Right atrium auricular region (tissue), 2 donors: ENCODE measurements around the gene MSX2. TPM values are rescaled to one million over a fixed set of nuclear protein-coding genes. Genes with fewer than 3 reads are reported as not detected.

ENCODE experiments used
- DNase-seq: peaks from one replicate; pipeline ENCODE4 v3.0.0-alpha.2; 2019; ENCODE audit warnings: low spot score
- H3K27ac ChIP-seq, 2 donors: fragments of 200-600 bp; sonication (generic); 1 replicate in 1 of 2; 2 replicates in 1 of 2; pipeline ENCODE4 v1.5.1; 2016 to 2019
- H3K27me3 ChIP-seq, 2 donors: fragments of 200-600 bp; sonication (generic); one replicate each; pipeline versions ENCODE4 v1.5.1 to v1.6.0; 2017 to 2019
- H3K36me3 ChIP-seq: fragments of 200-600 bp; sonication (generic); one replicate; pipeline ENCODE4 v1.5.1; 2016
- H3K4me1 ChIP-seq, 2 donors: fragments of 200-600 bp; sonication (generic); one replicate each; pipeline versions ENCODE4 v1.5.1 to v1.6.0; 2017 to 2019
- H3K4me3 ChIP-seq, 2 donors: fragments of 200-600 bp; sonication (generic); 1 replicate in 1 of 2; 2 replicates in 1 of 2; pipeline ENCODE4 v1.5.1; 2017 to 2019; ENCODE audit warnings: mild to moderate bottlenecking in 1 of 2, moderate library complexity in 1 of 2
- H3K9me3 ChIP-seq, 2 donors: fragments of 200-600 bp; sonication (generic); one replicate each; pipeline ENCODE4 v1.5.1; 2019
- CTCF ChIP-seq, 2 donors: fragments of 200-600 bp; sonication (generic); IDR thresholded peaks; one replicate each; pipeline ENCODE4 v1.5.1; 2019; ENCODE audit warnings: antibody characterized with exemption in 2 of 2
- total RNA-seq, 2 donors: library from RNA; depleted of rRNA; stranded (reverse); fragments of >200 nt; gene quantifications; one replicate each; pipeline ENCODE4 v1.1.0, GENCODE V29; 2016

The MSX2 gene
- total RNA-seq, 2 donors from 2014 or later: 2.6 to 3.4 TPM

- no peak for DNase-seq
- no peaks in the 10 kb centered on the region for H3K9me3 ChIP-seq
- no peak overlapping the region for H3K27ac ChIP-seq
- TF ChIP-seq CTCF (IDR thresholded peaks at IDR 0.05): no peak
- H3K4me1 ChIP-seq: peaks cover 0 to 5% of the 10 kb centered on the region in 2 donors
- H3K36me3 ChIP-seq: no peaks in the 10 kb centered on the region
- peaks cover 0 to 11% of the 10 kb centered on the region in 2 donors for H3K27me3 ChIP-seq
- H3K4me3 ChIP-seq: no peak overlapping the region
These were observed 36.9 kb upstream of the MSX2 start for GRCh38 chr5:174687503-174687902.

- Histone ChIP-seq H3K27me3 (peaks cover 0 to 11% of the 10 kb centered on the region in 2 donors), H3K9me3 (no peaks in the 10 kb centered on the region), H3K36me3 (no peaks in the 10 kb centered on the region), H3K4me3 (no peak overlapping the region), H3K27ac (no peak overlapping the region), H3K4me1 (peaks cover 0 to 5% of the 10 kb centered on the region in 2 donors)
- DNase-seq: no peak
- TF ChIP-seq CTCF (IDR thresholded peaks at IDR 0.05): no peak
These were observed 35.7 kb upstream of the MSX2 start for GRCh38 chr5:174688441-174689354.

GRCh38 chr5:174690271-174690670, 34.1 kb upstream of the MSX2 start:
- no peak for DNase-seq
- TF ChIP-seq CTCF (IDR thresholded peaks at IDR 0.05): no peak
- H3K27ac ChIP-seq: no peak overlapping the region
- no peak overlapping the region for H3K4me3 ChIP-seq
- H3K27me3 ChIP-seq: peaks cover 0 to 11% of the 10 kb centered on the region in 2 donors
- no peaks in the 10 kb centered on the region for H3K9me3 ChIP-seq
- H3K4me1 ChIP-seq: peaks cover 0 to 5% of the 10 kb centered on the region in 2 donors
- no peaks in the 10 kb centered on the region for H3K36me3 ChIP-seq

- no peak for TF ChIP-seq CTCF (IDR thresholded peaks at IDR 0.05)
- Histone ChIP-seq H3K4me3 (no peak overlapping the region), H3K36me3 (no peaks in the 10 kb centered on the region), H3K9me3 (no peaks in the 10 kb centered on the region), H3K27ac (no peak overlapping the region), H3K27me3 (peaks cover 0 to 11% of the 10 kb centered on the region in 2 donors), H3K4me1 (peaks cover 0 to 5% of the 10 kb centered on the region in 2 donors)
- DNase-seq: no peak
These were observed 32.0 kb upstream of the MSX2 start for GRCh38 chr5:174692381-174692780.

- DNase-seq: no peak
- no peaks in the 10 kb centered on the region for H3K36me3 ChIP-seq
- peaks cover 0 to 5% of the 10 kb centered on the region in 2 donors for H3K4me1 ChIP-seq
- H3K9me3 ChIP-seq: no peaks in the 10 kb centered on the region
- H3K27ac ChIP-seq: no peak overlapping the region
- H3K4me3 ChIP-seq: no peak overlapping the region
- no peak for TF ChIP-seq CTCF (IDR thresholded peaks at IDR 0.05)
- peaks cover 0 to 11% of the 10 kb centered on the region in 2 donors for H3K27me3 ChIP-seq
These were observed 31.4 kb upstream of the MSX2 start for GRCh38 chr5:174692982-174693422.
